ENCODE results near the gene ZNF223.

- TF ChIP-seq CREB5 (CRISPR knock-in tag; IDR thresholded peaks at IDR 0.05; ENCODE audit: low read depth) (no peak), SNAI2 (CRISPR knock-in tag; IDR thresholded peaks at IDR 0.05) (no peak), PATZ1 (CRISPR knock-in tag; IDR thresholded peaks at IDR 0.05; ENCODE audit: borderline replicate concordance) (no peak), ESRRG (CRISPR knock-in tag; IDR thresholded peaks at IDR 0.05) (no peak), ZFP3 (CRISPR knock-in tag; IDR thresholded peaks at IDR 0.05) (no peak), RARB (CRISPR knock-in tag; IDR thresholded peaks at IDR 0.05) (no peak)
Measured at GRCh38 chr19:44107751-44108150, 55.9 kb downstream of the ZNF223 start.

All from SK-N-SH treated with all-trans-retinoic acid at 6 μM for 48 hours (cell line).